HuH-7 (cell line): ENCODE results near the gene ENTPD8.
"Not testable (repeated sequence)": the region's sequence is repeated elsewhere in the genome, so short reads cannot be mapped to it uniquely, and the experiment has no call there.

ENCODE experiments used
- DNase-seq: peaks from one replicate; pipeline ENCODE4 v3.0.0; 2011; ENCODE audit warnings: low spot score

ENTPD8 gene

DNA sequence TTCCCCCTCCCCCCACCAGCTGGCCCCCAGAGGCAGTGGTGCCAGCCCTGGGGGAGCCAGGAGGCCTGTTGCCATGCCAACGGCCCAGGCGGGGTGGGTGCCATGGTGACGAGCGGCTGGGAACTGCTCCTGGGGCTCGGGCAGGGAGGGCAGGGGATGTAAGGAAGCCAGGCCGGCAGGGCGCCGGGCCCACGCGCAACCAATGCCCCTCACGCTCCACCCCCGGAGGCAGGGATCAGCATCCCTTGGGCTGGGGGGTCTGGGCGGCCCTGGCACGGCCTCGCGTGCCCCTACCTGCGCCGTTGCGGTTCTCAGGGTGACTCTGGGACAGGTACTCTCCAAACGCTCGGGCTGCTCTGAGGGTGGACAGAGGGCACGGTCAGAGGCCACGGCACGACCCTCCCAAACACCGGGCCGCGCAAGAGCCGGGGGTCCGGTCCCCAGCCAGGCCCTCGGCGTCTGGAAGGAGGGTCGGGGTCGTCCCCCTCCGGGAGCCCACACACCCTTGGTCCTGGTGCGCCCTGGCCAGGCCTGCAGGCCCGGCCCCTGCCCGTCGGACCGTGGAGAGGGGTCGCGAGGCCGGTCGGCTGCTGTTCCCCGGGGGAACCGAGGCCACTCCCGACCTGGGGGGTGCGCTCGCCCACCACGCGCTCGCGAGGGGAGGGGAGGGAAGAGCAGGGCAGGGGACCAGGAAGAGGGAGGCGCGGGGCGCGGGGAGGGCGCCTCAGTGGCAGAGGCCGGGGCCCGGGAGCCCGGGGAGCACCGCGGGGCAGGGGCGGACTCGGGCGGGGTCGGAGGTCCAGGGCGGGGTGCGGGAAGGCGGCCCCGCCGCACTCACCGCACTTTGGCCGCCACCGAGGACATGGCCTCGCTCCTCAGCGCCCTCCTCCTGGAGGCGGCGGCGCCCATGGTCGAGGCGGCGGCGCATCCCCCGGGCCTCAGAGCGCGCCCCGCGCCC lies 17.3 kb upstream of the ENTPD8 start:
- no peak for DNase-seq

DNA sequence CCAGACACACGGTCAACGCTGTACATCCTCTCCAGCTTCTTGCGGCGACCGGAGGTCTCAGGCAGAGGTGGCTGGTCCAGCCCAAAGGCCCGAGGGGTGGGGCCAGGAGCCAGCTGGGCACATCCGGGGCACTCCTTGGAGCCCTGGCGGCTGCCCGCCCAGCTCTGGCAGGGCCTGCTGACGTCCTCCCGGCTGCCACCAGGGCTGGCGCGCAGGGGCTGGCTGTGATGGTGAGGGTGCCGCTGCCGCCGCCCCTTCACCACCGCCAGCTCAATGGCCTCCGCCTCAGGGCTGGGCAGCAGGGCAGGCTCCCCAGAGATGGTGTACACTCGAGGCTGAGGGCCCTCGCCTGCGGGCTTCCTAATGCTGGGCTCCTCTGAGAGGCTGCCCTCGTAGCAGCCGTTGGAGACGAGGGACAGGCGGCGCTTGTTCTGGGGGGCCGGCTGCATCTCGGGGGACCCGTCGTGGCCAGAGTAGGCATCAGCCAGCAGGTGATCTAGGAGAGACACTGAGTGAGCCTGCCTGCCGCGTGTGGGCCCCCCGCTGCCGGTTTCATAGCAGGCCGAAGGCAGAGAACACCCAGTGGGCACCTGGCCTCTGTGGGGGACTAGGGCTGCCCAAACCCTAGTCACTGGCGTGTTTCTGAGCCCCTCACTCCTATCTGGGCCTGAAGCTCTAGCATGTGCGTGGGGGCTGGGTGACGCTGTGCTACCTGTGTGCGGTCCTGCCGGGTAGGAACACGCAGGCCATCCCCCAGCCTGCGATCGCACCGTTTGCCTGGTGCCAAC lies 16.4 kb upstream of the ENTPD8 start:
- no peak for DNase-seq

- DNase-seq: no peak
These were observed 15.8 kb upstream of the ENTPD8 start for GRCh38 chr9:137456864-137457405.

DNA sequence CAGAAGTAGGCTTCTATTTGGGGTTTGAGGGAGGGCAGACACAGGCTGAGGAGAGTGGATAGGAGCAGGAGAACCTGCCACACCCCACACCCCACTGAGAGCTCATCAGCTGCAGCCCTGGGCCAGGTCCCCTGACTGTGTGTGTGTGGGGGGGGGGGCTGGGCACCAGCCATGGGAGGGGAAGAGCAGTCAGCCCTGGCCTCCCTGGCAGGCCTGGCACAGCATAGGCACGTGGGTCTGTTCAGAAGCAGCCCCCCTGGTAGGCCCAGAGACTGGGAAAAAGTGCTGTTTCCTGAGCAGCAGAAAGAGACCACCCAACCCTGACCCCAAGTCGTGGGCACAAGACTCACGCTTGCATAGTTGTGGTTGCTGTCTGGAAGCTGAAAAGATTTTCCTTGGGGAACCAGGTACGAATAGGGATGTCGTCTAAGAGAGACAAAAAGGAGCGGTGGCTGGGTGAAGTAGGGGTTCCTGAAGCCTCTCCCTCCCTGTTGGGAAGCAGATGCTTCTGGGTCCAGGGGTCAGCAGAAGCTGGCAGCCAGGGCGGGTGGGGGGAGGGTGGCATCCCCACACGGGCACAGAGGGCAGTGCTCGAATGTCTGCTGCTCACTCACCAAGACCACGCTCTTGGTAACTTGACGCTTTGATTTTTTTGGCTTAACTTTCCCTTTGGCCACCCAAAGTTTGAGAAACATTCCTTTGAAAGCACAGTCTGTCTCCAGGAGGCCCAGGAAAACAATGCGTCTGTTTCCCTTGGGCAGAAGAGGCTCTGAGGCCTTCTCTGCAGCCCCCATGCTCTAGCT lies 15.1 kb upstream of the ENTPD8 start:
- DNase-seq: no peak

DNA sequence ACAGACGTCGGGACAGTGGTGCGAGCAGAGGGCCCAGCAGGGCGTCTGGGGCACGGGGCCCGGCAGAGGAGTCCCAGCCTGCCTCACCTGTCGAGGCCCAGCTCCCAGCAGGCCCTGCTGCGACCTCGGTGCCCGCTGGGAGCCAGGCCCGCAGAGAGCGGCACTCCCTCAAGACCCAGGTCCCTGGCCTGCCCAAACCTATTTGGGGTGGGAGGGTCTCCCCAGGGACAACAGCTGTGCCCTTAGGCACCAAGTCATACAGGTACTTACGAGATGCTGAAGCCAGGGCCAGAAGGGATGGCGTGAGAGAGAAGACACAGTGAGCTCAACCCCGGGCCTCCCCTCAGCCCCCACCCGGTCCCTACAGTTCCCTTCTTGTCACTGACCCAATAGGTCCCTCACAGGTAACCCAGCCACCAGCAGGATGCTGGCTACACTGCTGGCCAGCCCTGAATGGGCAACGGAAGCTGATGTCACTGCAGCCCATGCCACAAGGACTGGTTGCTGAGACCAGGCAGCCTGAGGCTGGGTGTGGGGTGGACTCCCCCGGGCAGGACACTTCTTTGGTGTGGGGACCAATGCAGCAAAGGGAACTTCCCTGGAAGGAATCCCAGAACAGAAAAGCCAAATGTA lies 14.3 kb upstream of the ENTPD8 start:
- no peak for DNase-seq

DNA sequence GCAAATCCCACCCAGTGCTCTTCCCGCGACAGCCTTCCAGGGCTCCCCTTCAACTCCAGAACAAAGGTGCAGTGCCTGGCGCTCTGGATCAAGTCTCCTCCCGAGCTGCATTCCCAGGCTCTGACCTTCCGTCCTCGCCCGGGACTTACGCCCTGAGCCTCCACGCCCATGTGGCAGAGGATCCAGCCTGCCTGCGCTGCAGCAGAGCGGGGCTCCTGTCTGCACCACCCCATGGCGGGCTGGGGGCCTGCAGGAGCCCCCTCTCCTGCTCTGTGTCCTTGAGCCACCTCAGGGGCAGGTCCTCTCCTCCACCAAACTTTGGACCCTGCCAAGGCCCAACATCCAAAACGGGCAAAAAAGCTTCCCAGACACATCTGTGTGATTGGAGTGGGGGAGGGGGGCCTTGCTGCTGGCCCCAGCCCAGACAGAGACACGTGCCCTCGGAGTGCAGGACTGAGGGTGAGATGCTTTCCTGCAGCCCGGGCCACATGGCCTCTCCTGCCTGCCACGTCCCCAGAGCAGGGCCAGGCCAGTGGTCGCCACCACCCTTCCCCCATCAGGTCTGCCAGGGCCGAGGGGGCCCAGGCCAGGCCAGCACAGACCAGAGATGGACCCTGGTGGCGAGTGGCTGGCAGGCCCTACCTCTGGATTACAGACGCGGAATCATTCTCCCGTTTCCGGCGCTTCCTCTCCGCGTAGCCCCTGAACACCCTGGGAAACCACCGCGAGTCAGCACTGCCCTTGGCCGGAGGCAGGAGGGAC lies 13.6 kb upstream of the ENTPD8 start:
- no peak for DNase-seq

GRCh38 chr9:137454145-137454596 lies 13.0 kb upstream of the ENTPD8 start:
- peak; percentile 75 for DNase-seq

GRCh38 chr9:137453643-137454081 lies 12.5 kb upstream of the ENTPD8 start:
- DNase-seq: peak; percentile 85

GRCh38 chr9:137452761-137453642 lies 11.8 kb upstream of the ENTPD8 start:
- DNase-seq: no peak

GRCh38 chr9:137452006-137452760 lies 11.0 kb upstream of the ENTPD8 start:
- DNase-seq: no peak

- not testable (repeated sequence) for DNase-seq
These were observed 10.3 kb upstream of the ENTPD8 start for GRCh38 chr9:137451264-137452005.

GRCh38 chr9:137450539-137451222 lies 9.5 kb upstream of the ENTPD8 start:
- not testable (repeated sequence) for DNase-seq

GRCh38 chr9:137449931-137450538 lies 8.9 kb upstream of the ENTPD8 start:
- no peak for DNase-seq

GRCh38 chr9:137449081-137449844 lies 8.1 kb upstream of the ENTPD8 start:
- DNase-seq: no peak

DNA sequence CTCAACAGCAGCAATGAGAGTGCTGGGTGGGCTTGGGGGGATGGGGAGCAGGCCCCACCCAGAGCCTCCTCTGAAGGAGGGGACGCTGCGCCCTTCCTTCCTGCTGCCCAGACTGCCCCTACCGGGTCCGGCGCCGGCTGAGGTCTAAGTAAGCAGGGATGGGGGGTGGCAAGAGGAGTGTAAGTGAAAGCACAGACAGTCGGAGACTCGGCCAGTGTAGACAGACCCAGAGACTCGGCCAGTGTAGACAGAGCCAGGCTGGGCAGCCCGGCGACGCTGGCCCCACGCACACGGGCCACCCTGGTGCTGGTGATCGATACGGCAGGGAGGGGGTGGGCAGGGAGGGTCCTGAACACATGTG lies 7.4 kb upstream of the ENTPD8 start:
- no peak for DNase-seq
